HG03135 (cell line): ENCODE results near the gene ZMIZ1.

ENCODE experiments used
- ATAC-seq: cut with Tn5 transposase; IDR thresholded peaks from one replicate; pipeline ENCODE4 v1.9.1; 2021; ENCODE audit warnings: mild to moderate bottlenecking, moderate library complexity; ENCODE audit not compliant: unreplicated experiment

Gene ZMIZ1

DNA sequence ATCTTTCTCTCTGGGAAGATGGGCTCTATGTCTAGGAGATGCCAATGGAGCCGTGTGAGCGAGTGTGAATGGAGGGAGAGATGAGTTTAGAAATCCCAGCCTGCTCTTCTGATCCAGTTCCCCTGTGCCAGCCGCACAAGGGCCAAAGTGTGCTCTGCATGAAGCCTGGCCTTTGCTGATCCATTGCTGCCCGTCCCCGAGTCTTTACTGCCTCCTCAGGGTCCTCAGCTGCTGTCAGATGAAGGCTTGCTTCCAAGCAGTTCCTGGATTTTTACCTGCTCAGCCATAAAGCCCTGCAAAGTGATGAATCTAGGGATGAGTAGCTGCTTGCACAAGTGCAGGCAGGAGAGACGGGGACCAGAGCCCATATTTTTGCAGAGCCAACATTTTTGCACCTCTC, 115.9 kb downstream of the ZMIZ1 start:
- ATAC-seq: no peak

DNA sequence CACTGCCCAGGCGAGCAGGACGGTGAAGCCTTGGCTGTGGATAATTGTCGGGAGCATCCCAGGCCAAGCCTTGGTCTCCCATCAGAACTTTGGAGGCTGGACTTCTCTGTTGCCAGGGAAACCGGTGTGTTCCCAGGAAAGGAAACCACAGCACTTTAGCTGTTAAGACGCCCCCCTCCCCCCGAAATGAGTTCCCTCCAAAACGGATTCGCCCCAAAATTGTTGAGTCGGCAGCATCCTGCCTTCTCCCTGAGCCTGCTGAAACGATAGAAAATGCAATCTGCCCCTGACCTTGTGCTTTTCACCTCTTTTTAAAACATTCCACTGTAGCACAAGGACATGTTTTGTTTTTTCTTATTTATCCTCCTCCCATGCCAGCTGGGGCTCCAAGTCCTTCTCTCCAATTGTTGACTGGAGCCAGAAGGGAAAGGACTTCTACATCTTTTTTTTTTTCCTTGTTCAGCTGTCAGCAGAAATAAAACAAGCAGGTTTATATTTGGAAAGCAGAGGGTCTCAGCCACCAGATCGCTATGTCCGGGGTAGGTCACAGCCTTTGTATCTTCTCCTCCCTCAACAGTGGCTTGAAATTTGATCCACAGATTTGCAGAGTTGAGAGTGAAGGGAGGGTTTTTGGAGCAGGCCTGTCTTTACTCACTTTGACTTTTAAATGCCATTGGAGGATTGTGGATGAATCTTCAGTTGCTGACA, 116.5 kb downstream of the ZMIZ1 start:
- no peak for ATAC-seq

DNA sequence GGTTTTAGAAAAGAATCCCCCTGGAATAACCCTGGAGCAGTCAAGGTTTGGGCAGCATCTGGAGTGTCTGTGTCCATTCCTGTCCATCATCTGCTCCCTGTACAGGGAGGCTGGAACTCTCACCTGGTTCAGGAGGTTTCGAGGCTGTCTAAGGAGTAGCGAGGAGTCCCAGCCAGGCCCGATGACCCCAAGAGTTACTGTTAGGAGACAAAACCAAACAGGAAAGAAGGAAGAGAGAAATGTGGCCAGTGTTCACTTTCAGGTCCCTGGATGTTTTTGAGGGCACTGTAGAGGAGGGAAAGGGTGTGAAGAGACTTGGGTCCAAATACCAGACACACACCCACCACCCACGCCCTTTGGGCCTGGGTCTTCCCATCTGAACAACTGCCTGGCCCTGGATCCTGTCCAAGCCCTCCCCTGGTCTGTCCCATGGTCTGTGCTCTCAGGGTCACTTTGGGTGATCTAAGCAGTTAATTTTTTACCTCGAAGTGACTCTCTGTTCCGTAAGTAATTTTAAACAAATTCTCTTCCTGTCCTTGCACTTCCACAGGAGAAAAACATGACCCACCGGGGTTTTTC, 117.1 kb downstream of the ZMIZ1 start:
- no peak for ATAC-seq

DNA sequence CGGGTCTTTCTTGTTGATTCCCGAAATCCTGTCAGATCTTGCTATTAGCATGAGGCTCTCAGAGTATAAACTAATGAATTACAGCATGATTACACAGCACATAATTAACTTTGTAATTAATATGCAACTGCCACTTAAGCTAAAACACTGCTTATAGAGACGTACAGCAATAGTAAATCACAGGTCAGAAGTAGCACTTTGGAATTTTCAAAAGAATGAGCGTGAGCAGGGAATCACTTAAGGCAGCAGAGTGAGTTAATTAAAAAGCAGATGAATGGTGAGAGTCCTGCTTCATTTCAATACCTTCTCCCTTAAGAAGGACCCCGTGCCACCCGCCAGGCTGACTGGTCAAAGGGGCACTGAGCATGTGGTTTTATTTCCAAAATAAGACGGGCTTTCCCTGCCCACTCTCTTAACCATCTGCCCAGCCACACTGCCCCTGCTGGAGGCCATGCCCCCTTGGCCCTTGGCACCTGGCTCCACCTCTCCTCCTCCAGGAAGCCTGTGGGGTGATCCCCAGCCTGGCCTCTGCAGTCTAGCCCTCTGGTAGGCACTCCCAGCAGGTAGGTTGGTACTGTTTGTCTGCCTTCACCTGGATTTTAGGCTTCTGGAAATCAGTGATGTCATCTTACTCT, 117.8 kb downstream of the ZMIZ1 start:
- ATAC-seq: no peak

DNA sequence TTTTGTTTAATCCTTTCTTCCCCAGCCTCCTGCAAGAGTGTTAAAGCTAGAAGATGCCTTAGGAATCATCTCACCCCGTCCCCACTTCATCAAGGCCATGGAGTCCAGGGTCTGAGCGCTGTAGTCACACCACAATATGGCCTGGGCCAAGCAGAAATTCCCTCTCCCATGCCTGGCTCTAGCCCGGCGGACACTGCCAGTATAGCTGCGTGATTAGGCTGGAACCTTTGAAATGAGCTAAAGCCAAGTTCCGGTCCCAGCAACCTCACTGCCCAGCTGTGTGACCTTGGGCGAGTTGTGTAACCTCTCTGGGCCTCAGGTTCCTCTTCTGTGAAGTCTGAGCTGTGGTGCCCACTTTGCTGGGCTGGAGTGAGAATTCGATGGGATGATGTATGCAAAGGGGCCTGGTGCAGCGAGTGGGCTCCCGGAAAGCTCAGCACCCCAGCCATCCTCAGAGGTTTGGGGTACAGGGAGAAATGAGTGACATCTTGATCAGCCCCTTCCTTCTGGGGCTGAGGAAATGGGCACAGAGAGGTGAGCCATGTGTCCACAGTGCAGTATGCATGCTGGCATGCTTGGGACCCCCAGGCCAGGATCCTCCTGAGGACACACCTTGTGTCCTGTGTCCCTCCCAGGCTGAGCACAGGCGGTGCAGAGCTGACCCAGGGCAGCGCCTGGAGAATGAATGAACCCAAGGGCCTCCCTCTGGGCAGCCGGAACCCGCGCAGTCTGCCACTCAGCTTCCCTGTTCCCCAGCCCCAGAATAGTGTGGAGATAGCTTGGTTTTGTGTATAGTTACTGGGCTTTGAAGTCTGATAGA, 118.6 kb downstream of the ZMIZ1 start:
- ATAC-seq: no peak

DNA sequence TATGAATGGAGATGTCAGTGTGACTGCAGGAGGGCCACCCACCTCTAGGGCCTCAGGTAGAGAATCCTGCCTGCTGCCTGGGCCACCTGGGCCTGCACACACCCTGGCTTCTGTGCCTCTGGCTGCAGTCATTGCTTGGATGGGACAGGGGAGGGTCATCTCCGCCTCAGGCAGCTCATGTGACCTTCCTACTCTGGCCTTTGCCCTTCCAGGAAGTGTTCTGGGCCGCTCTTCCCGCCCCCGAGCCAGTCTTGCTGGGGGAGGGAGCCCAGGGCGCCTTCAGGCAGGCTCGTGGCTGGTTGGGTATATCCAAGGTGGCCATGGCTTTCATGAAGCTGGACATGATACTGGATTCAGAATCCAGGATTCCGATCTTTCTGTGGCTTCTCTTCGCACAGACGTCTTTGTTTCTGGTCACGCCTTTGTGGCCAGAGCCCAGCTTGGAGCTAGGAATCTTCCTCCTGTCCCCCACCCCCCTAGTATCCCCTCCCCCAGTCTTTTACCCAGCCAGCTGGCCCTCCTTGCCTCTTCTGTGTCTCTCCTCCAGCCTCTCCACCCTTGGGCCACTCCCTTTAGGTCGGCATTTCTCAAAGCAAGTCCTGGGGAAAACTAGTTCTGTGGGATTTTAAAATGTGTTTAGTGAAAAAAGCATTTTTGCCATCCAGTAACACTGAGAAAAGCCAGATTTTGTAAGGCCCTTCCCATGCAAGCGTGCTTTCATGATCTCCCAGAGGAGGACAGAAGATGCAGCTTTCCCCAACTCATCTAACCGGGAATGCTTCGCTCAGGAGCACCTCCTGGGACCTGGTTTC, 119.6 kb downstream of the ZMIZ1 start:
- no peak for ATAC-seq

DNA sequence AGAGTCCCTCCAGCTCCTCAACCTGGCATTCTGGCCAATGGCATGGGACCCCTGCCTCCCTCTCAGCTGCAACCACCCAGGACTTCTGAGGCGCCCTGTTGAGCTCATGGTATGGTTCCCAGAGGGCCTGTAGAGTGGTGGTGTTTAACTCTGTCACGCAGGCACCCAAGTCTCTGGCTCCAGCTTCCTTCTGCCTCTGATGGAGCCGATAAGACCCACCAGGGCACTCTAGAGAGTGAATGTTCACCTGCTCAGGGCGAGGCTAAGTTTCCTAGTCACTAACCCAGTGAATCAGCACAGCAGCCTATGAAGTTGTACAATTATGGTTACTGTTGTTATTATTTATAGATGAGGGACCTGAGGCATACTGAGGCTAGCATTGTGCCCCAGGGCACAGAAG, 120.4 kb downstream of the ZMIZ1 start:
- ATAC-seq: no peak

DNA sequence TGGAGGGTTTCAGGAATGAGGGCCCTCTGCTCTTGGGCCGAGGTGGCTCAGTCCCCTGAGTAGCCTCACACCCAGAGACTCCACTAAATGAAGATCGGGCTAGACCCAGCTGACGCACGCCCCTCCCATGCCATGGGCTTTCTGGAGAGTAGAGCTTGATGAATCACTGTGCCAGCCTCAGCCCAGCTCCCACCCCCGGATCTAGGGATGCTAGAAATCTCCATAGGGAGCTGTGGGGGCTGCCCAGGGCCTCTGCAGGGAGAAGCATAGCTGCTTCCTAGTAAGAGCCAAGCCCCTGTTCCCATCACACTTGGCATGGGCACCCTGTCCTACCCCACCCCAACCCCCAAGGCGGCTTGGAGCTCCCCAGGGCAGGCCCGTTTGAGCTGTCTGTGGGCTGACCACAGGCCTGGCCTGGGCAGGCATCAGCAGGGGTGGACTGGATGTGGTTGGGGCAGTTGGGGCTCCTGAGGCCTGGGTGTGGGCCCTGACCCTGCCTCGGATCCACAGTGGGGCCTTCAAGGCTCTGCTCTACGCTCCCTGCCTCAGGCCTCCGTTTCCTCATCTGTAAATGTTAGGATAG, 121.2 kb downstream of the ZMIZ1 start:
- ATAC-seq: no peak

DNA sequence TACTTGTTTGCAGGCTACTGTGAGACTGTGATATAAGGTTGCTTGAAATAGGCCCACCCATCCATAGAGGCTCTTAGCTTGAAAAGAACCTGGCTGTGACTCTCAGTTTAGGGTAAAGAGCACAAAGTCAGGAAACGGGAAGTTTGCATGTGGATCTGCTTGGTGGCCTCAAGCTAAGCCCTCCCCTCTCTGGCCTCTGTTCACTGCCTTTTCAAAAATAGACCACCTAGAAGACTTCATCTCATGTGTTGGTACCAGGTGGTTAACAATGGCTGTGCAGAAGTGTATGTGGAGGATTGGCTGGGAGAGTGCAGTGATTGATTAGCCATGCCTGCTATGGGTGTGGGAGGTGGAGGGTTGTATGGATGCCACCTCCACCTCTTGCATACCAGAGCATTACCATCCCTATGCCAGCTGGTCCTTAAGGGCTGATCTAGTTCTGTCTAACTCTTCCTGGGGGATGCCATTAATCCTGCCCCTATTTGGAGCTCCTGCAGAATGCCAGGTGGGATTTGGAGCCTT, 122.0 kb downstream of the ZMIZ1 start:
- ATAC-seq: no peak

DNA sequence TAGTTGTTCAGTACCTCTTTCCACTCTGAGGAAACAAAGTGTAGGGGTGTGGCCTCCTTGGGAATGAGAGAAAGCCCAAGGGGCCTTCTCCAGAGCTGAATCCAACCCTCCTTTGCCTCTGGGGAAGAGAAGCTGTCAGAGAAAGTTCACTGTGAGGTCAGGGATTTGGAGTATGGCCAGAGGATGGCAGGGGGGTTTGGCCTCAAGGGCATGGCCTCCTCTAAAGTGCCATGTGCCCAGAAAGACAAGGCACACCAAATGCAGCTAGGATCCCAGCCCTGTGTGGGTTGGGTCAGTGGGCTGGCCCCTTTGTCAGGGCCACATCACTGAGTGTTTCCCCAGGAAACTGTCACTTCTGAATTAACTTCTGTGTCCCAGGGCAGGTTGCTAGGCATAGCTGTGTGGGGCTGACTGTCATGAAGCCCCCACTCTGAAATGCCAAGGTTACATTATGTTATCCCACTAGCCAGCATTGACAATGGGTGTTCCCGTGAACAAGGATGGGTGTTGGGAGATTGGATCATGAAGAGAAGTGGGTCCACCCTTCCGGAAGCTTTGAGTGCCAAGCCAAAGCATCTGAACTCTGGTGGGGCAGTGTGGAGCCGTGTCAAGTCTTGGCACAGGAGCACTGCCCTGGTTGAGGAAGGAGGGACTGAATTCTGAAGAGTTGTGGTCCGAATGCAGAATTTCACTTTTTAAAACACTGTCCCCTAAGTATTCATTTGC, 123.3 kb downstream of the ZMIZ1 start:
- no peak for ATAC-seq

DNA sequence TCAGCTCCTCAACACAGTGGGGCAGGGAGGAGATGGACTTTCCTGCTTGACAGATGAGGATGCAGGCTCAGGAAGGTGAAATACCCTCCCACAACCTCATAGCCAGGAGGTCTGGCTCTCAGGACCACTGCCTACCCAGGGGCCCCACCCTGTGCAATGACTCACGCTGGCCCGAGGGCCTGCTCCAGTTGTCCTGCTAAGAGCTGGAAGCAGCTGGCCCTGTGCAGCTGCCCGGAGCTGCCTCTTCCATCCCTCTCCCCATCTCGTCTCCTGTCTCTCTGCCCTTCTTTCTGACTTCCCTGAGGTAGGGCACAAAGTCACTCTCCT, 123.9 kb downstream of the ZMIZ1 start:
- ATAC-seq: no peak

DNA sequence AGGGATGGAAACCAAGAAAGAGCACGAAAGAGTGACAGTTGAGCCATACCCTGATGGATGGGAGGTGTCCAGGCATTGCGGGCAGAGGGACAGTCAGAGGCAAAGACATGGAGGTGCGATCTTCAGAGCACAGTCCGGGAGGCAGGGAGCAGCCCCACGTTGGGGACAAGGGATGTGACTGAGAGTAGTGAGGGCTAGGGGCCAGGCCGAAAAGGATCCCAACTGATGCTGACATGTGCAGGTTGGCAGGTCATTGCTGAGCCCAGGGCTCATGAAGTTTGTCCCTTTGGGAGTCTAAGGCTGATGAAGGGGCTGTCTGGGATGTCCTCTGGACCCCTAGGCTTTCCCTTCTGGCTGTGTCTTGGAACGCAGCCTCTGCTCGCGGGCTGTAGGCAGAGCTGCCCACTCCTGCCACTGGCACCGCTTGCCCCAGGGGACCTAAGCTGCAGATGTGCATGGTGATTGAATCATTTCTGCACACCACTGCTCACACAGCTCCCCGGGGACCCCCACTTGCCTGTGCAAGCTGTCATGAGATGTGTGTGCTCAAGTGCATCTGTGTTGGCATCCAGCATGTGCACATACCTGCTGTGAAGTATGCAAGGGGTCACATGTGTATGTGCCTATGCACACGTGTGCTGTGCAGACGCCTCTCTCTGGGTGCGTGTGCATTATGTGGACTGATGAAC, 125.1 kb downstream of the ZMIZ1 start:
- ATAC-seq: no peak

DNA sequence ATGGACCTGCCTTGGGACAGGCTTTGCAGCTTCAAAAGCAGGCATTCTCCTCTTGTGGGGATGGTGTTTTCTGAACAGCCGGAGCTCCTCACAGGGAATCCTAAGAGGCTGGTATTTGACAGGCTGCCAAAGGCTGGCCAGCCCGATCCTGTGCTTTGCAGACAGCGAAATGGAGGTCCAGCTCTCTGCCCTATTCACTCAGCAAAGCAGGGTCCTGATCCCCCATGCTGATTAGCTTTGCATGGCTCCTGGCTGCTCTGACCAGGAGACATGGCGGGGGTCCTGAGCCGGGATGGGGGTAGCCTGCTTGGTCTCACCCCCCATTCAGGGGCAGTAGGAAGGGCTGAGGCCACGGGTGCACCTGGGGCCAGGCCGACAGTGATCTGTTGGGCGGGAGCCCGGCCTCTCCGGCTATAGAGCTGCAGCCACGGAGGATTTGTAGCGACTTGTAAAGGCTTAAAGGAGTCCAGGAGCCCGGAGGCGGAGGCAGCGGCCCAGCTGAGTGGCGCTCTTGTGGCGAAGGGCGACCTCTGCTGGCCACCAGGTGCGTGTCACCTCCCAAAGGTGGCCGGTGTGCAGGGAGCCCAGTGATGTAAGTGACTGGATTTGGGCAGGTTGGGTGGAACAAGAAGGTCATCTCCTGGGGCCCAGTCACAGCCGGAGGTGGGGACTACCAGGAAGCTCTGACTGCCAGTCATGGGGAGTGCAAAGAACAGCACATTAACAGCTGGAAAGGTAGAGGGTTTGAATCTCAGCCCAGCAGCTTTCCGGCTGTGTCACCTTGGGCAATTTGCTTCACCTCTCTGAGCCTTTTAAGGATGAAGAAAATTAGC, 126.5 kb downstream of the ZMIZ1 start:
- peak; percentile 82 for ATAC-seq

DNA sequence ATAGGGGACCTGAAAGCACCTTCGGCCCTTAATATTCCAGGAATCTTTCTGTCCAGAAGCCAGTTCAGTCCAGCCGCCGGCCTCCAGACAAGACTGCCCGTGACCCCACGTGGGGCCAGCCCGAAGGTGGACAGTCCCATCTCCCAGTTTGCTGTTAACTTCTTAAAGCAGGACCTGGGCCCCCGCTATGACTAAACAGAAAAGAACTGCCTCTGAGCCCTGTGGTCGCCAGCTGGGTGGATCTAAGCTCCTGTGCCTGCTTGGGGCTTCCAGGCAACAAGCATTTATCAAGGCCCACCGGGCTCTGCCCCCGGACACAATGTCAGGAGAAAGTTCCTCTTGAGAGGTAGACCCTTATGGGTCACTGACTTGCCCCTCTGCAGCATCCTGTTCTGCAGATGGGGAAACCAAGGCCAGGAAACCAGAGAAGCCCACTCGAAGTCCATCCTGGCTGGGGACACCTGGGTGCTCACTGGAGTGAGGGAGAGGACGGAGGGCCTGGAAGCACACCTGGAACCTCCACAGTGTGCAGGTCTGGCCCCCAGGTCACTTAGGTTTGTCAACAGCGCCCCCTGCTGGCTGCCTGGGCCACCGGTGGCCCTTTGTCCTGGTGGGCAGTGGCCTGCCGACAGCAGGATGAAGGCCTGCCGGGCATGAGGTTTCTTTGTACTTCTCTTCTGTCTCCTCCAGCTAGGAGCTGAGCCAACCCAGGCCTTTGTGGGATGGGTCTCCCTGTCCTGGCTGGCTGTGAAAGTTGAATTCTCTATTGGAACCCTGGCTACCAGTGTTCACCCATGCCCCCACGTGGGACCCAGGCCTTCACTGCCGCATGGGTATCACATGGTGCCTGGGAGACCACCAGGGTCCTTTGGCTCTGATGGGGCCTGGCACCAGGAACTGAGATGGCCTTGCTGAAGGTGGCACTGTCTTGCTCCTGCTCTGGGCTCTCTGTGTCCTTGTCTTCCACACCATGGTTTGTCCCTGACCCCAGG, 128.0 kb downstream of the ZMIZ1 start:
- ATAC-seq: peak; percentile 50

DNA sequence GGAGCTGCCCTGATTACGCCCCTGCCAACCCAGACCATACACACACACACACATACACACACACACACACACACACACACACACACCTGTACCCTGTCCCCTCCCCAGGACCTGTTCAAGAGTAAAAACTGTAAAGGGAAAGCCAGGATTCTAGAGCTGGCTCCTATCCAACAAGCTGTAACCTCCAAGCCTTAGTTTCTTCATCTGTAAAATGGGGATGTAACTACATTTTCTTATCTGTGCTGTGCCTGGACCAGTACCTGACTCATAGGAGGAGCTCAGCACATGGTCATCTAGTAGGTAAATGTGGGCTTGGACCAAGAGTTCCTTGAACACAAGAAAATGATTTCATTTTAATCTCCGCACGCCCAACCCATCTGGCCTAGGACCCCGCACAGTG, 128.8 kb downstream of the ZMIZ1 start:
- no peak for ATAC-seq

DNA sequence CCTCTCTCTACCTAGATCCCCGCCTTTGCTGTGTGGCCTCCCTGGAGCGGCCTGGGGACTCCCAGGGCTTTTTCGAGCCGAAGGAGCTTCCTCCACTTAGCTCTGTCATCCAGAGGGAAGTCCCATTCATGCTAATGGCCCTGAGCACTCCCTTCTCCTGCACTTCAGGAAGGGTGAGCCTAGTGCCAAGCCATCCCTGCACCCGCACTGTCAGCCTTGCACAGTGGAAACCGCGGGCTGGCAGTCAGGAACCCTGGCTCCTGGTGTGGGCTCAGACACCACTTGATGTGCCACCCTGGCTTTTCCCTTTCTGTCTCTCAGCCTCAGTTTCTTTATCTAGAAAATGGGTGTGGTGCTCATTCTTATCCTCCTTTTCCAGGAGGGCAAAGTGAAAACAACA, 131.6 kb downstream of the ZMIZ1 start:
- ATAC-seq: no peak

DNA sequence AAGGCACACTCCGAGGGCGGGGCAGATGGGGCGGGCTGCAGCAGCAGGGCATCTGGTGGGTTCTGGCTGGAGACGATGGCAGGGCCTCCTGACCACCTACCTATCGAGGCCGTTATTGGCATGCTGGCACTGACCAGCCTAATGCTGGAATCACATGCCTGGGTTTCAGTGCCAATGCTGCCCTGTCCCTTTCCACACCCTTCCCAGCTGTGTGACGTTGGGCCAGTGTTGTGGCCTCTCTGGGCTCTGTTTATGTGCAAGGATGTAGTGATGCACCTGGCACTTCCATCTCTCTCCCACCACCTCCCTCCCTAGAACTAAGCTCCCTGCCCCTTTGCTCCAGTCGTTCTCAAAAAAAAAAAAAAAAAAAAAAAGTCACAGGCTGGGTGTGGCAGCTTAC, 132.9 kb downstream of the ZMIZ1 start:
- no peak for ATAC-seq
